Small intestine (tissue), 16 donors: ENCODE measurements around the gene N4BP2L1. TPM values are rescaled to one million over a fixed set of nuclear protein-coding genes. Genes with fewer than 3 reads are reported as not detected.

Experiments
- DNase-seq, 2 donors: peaks; one replicate each; pipeline versions ENCODE4 v3.0.0 to v3.0.0-alpha.2; 2013
- FAIRE-seq: peaks from 2 replicates; lab custom pipeline; 2012; peaks lifted over from hg19 to GRCh38; lab: Jason Lieb, UNC
- H3K27ac ChIP-seq, 3 donors: one replicate each; pipeline ENCODE4 v1.5.1; 2013; ENCODE audit warnings: low read length in 2 of 3, mild to moderate bottlenecking in 2 of 3, control low read depth in 1 of 3, inconsistent platforms in 1 of 3, low read depth in 1 of 3, moderate library complexity in 1 of 3
- H3K27me3 ChIP-seq, 3 donors: one replicate each; pipeline ENCODE4 v1.6.1; 2013; ENCODE audit warnings: low read length in 3 of 3, inconsistent platforms in 1 of 3; ENCODE audit not compliant: control insufficient read depth in 3 of 3, insufficient read depth in 3 of 3
- H3K36me3 ChIP-seq, 3 donors: one replicate each; pipeline ENCODE4 v1.6.1; 2013; ENCODE audit warnings: low read length in 3 of 3, inconsistent platforms in 1 of 3, low read depth in 1 of 3, mild to moderate bottlenecking in 1 of 3, moderate library complexity in 1 of 3; ENCODE audit not compliant: control insufficient read depth in 3 of 3, insufficient read depth in 2 of 3
- H3K4me1 ChIP-seq, 3 donors: one replicate each; pipeline ENCODE4 v1.6.1; 2013; ENCODE audit warnings: low read length in 2 of 3, inconsistent platforms in 1 of 3, low read depth in 1 of 3, mild to moderate bottlenecking in 1 of 3, moderate library complexity in 1 of 3; ENCODE audit not compliant: control insufficient read depth in 3 of 3, insufficient read depth in 2 of 3
- H3K4me3 ChIP-seq, 3 donors: one replicate each; pipeline ENCODE4 v1.5.1; 2013; ENCODE audit warnings: low read length in 3 of 3, control low read depth in 1 of 3, inconsistent platforms in 1 of 3, low read depth in 1 of 3, mild to moderate bottlenecking in 1 of 3, moderate library complexity in 1 of 3
- H3K9me3 ChIP-seq, 2 donors: one replicate each; pipeline ENCODE4 v1.6.1; 2013; ENCODE audit warnings: low read depth in 1 of 2, low read length in 1 of 2; ENCODE audit not compliant: control insufficient read depth in 2 of 2, insufficient read depth in 1 of 2
- WGBS, 3 donors: extraction: QIAGEN DNeasy Blood & Tissue Kit; methylation state at CpG; one replicate each; pipeline ENCODE4 v1.1.7; 2013; 5-methylcytosine and 5-hydroxymethylcytosine counted together
- long read RNA-seq, 10 donors: transcript quantifications; one replicate each; lab custom pipeline, GENCODE V29; 2026
- polyA plus RNA-seq, 4 donors: library from polyadenylated mRNA; stranded (reverse) in 3 of 4; unstranded in 1 of 4; fragments of 200-250 nt in 3 of 4; fragments of 120-200 nt in 1 of 4; gene quantifications; one replicate each; pipeline versions ENCODE4 v1.2.1 to v1.2.3, GENCODE V29; 2013
- donor health status: healthy with polysubstance abuse.
- donor health status: control.
- donor health status: control.
- donor health status: Bipolar disorder and iron deficiency.
- donor health status: healthy.

N4BP2L1 gene
- 10 to 100 TPM; 13.8 to 20.6 (median 17.3) TPM for polyA plus RNA-seq
- long read RNA-seq, donor 1: 0 reads
- long read RNA-seq, donor 2, partial matches to known transcripts: 0 of 2 reads
- long read RNA-seq, donor 2, other reads (novel, unspliced or antisense): 0 of 2 reads
- long read RNA-seq, donor 3, transcript N4BP2L1-202 (5 exons, 3,046 nt): major isoform, 5 of 7 reads
- long read RNA-seq, donor 3, partial matches to known transcripts: 0 of 7 reads
- long read RNA-seq, donor 3, other reads (novel, unspliced or antisense): 0 of 7 reads
- long read RNA-seq, donor 4: 0 reads
- long read RNA-seq, donor 5: 0 reads
- long read RNA-seq, donor 6, partial matches to known transcripts: 0 of 3 reads
- long read RNA-seq, donor 6, other reads (novel, unspliced or antisense): 0 of 3 reads
- long read RNA-seq, donor 7: 0 reads
- long read RNA-seq, donor 8, partial matches to known transcripts: 0 of 1 reads
- long read RNA-seq, donor 8, other reads (novel, unspliced or antisense): 0 of 1 reads
- long read RNA-seq, donor 9: 0 reads
- long read RNA-seq, donor 10, partial matches to known transcripts: 0 of 6 reads
- long read RNA-seq, donor 10, other reads (novel, unspliced or antisense): 0 of 6 reads

DNA sequence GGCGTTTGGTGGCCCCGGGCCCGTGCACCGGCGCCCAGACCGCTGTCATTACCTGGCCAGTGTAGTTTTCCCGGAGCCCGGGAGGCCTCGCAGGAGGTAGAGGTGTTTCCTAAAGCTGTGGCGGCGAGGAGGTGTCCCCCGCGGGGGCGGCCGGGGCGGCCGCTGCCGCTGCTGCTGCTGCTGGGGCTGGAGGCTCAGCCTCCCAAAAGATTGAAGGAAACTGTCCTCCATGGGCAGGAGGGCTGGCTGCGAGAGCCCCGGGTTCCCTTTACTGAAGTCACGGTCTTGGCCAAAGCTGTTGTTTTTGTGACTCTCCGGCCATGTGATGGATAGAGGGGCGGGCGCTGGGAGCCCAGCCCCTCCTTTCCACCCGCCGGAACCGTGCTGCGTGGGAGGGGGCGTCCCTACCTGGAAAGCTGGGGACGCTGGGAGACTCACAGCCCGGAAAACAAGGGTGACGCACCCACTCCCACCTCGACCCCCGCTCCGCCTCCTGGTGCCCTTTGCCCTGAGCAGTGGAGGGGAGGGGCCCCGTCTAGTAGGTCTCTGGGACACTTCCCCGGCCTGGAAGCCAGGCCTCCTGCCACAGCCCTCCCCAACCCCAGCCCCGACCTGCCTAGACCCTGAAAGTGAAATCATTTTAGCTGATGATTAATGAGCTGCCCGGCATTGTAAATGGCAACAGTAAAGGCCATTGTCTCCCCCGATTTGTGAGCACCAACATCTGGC is at the start of gene N4BP2L1:
N4BP2L1 (minus strand) TSS at position 279 of the 729 bp plus-strand sequence; CDS start at position 231, 48 bp downstream.
- Histone ChIP-seq H3K36me3 (peaks cover 0 to 5% (median 0%) of the 10 kb centered on the region in 3 donors), H3K27ac (peak within 1 kb of the TSS; percentile 80 to 96 (median 90)), H3K4me3 (peak within 1 kb of the TSS; percentile 81 to 98 (median 95)), H3K4me1 (peaks cover 5 to 14% (median 8%) of the 10 kb centered on the region in 3 donors), H3K27me3 (no peaks in the 10 kb centered on the region), H3K9me3 (no peaks in the 10 kb centered on the region)
- FAIRE-seq (no peak), DNase-seq (peak; percentile 82 to 88)
- 0 to 1% (median 0%) methylated on average over 33 to 40 of the region's 40 CpGs for WGBS, 3 donors

DNA sequence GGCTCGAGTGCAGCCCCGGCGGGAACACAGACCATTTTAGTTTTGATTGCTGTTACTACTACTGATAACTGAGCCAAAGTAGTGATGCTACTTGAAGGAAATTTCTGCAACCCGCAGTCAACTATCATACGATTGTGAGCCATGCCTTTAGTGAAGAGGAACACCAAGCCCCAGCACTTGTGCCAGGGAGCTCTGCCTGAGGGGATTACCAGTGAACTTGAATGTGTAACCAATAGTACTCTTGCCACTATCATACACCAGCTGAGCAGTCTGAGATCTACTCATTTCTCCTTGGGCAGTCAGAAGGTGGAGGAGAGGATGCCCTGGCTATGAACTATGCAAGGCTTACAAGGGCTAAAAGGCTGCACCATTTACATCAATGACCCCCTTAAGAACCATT is 49.0 kb upstream of the N4BP2L1 start:
- no peaks in the 10 kb centered on the region for H3K27me3 ChIP-seq
- DNase-seq (no peak), FAIRE-seq (no peak)
- WGBS, 3 donors: 95 to 97% (median 96%) methylated on average over 5 of the region's 5 CpGs
- no peak overlapping the region for H3K27ac ChIP-seq
- H3K4me1 ChIP-seq: no peaks in the 10 kb centered on the region
- H3K9me3 ChIP-seq: no peaks in the 10 kb centered on the region
- H3K36me3 ChIP-seq: peaks cover 0 to 2% (median 0%) of the 10 kb centered on the region in 3 donors
- H3K4me3 ChIP-seq: no peak overlapping the region

DNA sequence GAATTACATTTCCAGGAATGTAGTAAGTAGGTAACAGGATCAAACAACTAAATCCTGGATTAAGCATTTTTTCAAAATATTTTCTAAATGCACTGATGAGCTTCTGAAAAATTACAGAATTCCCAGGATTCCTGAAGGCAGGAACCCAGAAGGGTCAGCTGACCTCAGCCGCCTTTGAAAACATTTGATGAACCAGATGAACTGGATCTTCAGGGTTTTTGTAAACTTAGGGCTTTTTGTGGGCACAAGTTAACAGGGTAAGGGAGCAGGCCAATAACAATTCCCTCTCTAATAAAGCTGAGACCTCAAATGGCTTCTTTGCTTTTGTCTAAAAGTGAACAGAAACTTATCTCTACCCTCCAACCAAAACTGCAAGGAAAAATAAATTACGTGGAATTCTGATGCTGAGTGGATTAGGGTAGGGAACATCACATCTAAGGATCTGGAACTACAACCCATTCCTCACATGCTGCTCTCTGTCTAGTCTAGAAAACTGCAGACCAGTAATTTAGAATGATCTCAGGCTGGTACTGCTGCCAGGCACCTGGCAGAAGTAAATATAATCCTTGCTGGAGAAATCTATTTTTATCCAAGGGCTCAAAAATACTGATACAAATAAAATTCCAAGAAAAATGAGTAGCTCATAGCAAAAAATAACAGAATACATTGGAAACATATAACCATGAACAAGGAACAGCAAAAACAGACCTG is 48.2 kb upstream of the N4BP2L1 start:
- no peaks in the 10 kb centered on the region for H3K9me3 ChIP-seq
- no peak overlapping the region for H3K4me3 ChIP-seq
- FAIRE-seq (no peak), DNase-seq (no peak)
- 90 to 94% (median 91%) methylated on average over 2 of the region's 2 CpGs for WGBS, 3 donors
- H3K27me3 ChIP-seq: no peaks in the 10 kb centered on the region
- H3K4me1 ChIP-seq: no peaks in the 10 kb centered on the region
- H3K36me3 ChIP-seq: peaks cover 0 to 2% (median 0%) of the 10 kb centered on the region in 3 donors
- no peak overlapping the region for H3K27ac ChIP-seq

DNA sequence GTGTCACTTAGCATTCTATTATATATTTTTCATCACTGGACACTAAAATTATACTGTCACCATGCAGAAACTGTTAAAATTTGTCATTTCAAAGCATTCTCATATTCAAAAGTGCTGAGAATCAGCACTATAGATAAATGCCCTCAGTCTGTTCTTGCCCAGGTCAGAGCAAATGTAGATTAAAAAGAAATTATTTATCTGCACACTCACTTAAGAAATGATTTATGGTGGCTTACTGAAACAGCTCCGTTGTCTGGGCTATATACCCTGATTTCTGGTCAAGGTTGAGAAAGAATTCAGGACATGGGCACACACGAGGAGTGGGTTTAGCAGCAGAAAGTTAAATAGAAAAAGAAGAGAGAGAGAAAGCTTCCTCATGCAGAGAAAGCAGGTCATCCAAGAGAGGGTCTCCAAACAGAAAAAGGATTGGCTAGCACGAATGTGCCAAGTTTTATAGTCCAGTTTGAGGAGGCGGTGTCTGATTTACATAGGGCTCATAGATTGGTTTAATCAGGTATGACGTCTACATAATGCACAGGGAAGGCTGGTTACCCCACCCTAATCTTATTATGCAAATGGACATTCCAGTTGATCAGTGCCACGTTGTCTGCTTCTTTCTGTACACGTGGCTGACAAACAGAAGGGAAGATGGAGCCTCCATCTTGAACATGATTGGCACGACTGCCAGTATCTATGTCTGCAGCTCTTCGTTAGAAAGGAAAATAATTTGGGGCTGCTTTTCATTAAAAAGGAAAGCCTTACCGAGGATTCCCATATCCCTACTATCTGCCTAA is 47.3 kb upstream of the N4BP2L1 start:
- Histone ChIP-seq H3K27ac (no peak overlapping the region), H3K9me3 (no peaks in the 10 kb centered on the region), H3K36me3 (peaks cover 0 to 2% (median 0%) of the 10 kb centered on the region in 3 donors), H3K4me3 (no peak overlapping the region), H3K4me1 (no peaks in the 10 kb centered on the region), H3K27me3 (no peaks in the 10 kb centered on the region)
- FAIRE-seq (no peak), DNase-seq (no peak)
- WGBS, 3 donors: 64 to 83% (median 81%) methylated on average over 10 of the region's 10 CpGs

DNA sequence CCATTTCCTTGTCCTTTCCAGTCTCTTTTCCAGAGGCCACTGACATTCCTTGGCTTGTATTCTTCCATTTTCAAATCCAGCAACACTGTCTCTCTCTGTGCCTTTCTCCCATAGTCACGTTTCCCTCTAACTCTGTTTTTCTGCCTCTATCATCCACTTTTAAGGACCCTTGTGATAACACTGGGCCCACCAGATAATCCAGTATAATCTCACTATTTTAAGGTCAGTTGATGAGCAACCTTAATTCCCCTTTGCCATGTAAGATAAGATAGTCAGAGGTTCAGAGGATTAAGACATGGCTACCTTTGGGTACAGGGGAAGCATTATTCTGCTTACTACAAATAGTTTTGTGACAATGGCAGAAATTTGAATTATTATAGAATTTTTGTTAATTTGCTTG is 45.7 kb upstream of the N4BP2L1 start:
- H3K4me3 ChIP-seq: no peak overlapping the region
- H3K4me1 ChIP-seq: no peaks in the 10 kb centered on the region
- no peak overlapping the region for H3K27ac ChIP-seq
- H3K36me3 ChIP-seq: peaks cover 0 to 3% (median 2%) of the 10 kb centered on the region in 3 donors
- H3K27me3 ChIP-seq: no peaks in the 10 kb centered on the region
- DNase-seq (no peak), FAIRE-seq (no peak)
- H3K9me3 ChIP-seq: no peaks in the 10 kb centered on the region
- 73 to 89% (median 82%) methylated on average over 1 of the region's 1 CpG for WGBS, 3 donors

DNA sequence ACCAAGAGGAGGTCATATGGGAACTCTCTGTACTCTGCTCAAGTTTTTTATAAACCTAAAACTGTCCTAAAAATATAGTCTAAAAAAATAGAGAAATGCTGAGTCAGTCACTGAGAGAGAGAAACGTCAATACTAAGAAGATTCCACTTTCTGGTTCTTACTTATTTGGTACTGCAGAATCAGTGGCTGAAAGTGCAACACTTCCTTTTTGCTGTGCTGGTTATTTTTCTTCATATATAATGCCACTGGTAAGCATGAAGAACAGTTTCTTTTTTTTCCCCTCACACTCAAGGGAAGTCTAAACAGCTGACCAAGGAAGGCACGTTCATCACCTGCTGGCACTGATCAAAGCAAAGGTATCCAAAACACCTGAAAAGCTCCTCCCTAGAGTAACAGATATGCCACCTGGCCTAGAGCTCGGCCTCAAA is 44.3 kb upstream of the N4BP2L1 start:
- Histone ChIP-seq H3K4me3 (no peak overlapping the region), H3K27me3 (no peaks in the 10 kb centered on the region), H3K27ac (peak overlapping the region in 1 of 3 donors; percentile 2), H3K4me1 (no peaks in the 10 kb centered on the region), H3K36me3 (peaks cover 0 to 3% (median 2%) of the 10 kb centered on the region in 3 donors), H3K9me3 (no peaks in the 10 kb centered on the region)
- DNase-seq: no peak
- WGBS, 3 donors: 43 to 56% (median 52%) methylated on average over 3 of the region's 3 CpGs
- FAIRE-seq: no peak

DNA sequence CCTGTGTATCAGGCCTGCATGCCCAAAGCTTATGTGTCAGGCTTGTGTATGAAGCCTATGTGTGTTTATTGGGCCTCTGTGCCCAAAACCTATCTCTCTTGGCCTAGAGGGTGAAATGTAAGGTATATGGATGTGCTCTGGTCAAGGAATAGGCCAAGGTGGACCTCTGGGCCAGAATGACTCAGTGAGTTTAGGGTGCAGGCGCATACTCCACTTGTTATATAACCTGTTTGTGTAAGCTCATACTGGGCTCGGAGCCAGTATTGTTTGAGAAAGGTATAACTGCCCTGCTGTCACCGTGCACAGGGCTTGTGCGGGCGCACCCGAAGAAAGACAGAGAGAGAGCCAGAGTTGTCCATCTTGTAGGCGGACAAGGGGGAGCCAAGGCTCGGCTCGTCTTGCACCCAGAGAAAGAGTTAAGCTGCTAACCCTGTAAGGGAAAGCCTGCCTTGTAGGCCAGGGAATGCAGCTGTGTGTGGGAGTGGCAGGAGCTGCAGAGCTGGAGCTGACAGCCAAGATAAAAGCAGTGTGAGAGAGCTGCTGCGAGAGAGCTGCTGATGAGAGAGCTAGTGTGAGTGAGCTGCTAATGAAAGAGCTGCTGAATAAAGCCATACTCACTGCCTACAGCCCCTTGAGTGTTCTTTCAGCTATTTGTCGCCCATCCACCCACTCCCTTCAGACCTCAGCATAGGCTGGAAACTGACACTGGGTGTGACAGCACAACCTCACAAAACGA is 43.4 kb upstream of the N4BP2L1 start:
- Histone ChIP-seq H3K27me3 (no peaks in the 10 kb centered on the region), H3K27ac (peak overlapping the region in 1 of 3 donors; percentile 33), H3K9me3 (no peaks in the 10 kb centered on the region), H3K36me3 (peaks cover 0 to 3% (median 2%) of the 10 kb centered on the region in 3 donors), H3K4me1 (no peaks in the 10 kb centered on the region), H3K4me3 (no peak overlapping the region)
- 73 to 77% (median 76%) methylated on average over 12 of the region's 12 CpGs for WGBS, 3 donors
- FAIRE-seq (no peak), DNase-seq (no peak)
